Epithelial cell of proximal tubule (primary cell): ENCODE results near the gene TJAP1. TPM values are rescaled to one million over a fixed set of nuclear protein-coding genes. Genes with fewer than 3 reads are reported as not detected.

ENCODE experiments used
- DNase-seq: peaks from one replicate; pipeline ENCODE4 v3.0.0-alpha.2; 2011; ENCODE audit warnings: low read depth
- H3K4me3 ChIP-seq: 2 replicates; pipeline ENCODE4 v1.5.1; 2011; ENCODE audit warnings: low read depth, mild to moderate bottlenecking, low read length
- CTCF ChIP-seq: conservative IDR thresholded peaks from 2 replicates; pipeline ENCODE4 v1.5.1; 2012; ENCODE audit warnings: low read depth, mild to moderate bottlenecking, low read length
- total RNA-seq: library from RNA; depleted of rRNA; stranded (reverse); fragments of >200 nt; gene quantifications from 2 replicates; pipeline ENCODE4 v1.2.3, GENCODE V29; 2015

The TJAP1 gene
- total RNA-seq, 1 donor from 2014 or later, result 17.8 TPM

DNA sequence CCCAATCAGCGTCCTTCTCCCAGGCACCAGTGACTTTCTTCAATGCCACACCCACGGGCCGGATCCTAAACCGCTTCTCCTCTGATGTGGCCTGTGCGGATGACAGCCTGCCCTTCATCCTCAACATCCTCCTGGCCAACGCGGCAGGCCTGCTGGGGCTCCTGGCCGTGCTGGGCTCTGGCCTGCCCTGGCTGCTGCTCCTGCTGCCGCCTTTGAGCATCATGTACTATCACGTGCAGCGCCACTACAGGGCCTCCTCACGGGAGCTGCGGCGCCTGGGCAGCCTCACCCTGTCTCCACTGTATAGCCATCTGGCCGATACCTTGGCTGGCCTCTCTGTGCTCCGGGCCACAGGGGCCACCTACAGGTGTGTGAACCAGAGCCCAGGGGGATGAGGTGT lies 31.8 kb upstream of the TJAP1 start:
- no peak for TF ChIP-seq CTCF
- DNase-seq, result no peak
- H3K4me3 ChIP-seq, result no peak overlapping the region

GRCh38 chr6:43447604-43448003 lies 29.8 kb upstream of the TJAP1 start:
- no peak for DNase-seq
- H3K4me3 ChIP-seq, result no peak overlapping the region
- no peak for TF ChIP-seq CTCF

DNA sequence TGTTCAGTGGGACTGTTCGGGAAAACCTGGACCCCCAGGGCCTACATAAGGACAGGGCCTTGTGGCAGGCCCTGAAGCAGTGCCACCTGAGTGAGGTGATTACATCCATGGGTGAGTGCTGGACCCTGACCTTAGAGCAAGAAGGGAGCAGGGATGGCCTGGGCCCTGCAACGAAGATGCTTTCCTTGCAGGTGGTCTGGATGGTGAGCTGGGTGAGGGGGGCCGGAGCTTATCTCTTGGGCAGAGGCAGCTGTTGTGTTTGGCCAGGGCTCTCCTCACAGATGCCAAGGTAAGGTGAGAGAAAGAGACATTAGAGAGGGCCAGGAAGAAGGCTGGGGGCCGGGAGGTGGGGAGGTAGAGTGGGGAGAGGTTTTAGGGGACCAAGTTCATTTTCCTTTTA lies 28.5 kb upstream of the TJAP1 start:
- DNase-seq, result no peak
- TF ChIP-seq CTCF, result no peak
- H3K4me3 ChIP-seq, result no peak overlapping the region

- no peak overlapping the region for H3K4me3 ChIP-seq
- TF ChIP-seq CTCF, result no peak
These were observed 26.7 kb upstream of the TJAP1 start for GRCh38 chr6:43450699-43451131.

GRCh38 chr6:43451348-43451747 lies 26.0 kb upstream of the TJAP1 start:
- no peak for TF ChIP-seq CTCF
- H3K4me3 ChIP-seq, result no peak overlapping the region
- no peak for DNase-seq

More at GRCh38 chr6:43450699-43451131, 26.7 kb upstream of the TJAP1 start:
- DNase-seq, result no peak

DNA sequence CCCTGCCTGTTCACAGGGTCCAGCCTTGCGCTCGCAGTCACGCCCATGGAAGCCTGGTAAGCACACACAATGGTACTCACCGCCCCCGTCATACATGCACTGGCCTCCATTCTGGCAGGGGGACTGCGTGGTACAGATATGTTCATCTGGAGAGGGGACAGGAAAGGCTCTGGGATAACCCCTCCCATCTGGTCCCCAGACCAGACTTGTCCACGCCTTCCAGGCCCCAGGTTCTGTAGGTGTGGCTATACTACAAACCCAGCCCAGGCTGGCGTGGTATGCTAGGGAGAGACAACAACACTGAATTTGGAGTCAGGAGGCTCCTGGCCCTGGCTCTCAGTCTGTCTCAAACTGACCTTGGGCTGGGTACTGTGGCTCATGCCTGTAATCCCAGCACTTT lies 25.4 kb upstream of the TJAP1 start:
- H3K4me3 ChIP-seq, result no peak overlapping the region
- DNase-seq, result no peak
- no peak for TF ChIP-seq CTCF

DNA sequence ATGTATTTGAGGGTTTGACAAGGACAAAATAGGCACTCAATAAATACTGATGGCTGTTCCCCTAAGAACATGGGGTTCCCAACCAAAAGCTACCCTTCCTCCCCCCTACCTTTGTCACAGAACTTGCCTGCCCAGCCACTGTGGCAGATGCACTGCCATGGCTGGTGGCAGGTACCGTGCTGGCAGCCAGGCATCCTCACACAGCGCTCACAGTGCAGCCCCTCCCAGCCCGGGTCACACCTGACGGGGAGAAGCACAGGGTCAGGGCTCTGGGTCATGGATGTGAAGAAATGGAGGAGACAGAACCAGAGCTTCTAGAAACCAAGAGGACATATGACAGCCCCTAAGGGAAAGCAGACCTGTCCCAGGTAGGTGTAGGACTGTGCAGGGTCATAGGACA lies 24.5 kb upstream of the TJAP1 start:
- no peak for TF ChIP-seq CTCF
- H3K4me3 ChIP-seq, result no peak overlapping the region
- no peak for DNase-seq
